Fibroblast of the aortic adventitia (primary cell): ENCODE results near the gene TIGD6. TPM values are rescaled to one million over a fixed set of nuclear protein-coding genes. Genes with fewer than 3 reads are reported as not detected.

Experiments
- DNase-seq: peaks from one replicate; pipeline ENCODE4 v3.0.0-alpha.2; 2010; ENCODE audit warnings: low read depth
- H3K4me3 ChIP-seq: 2 replicates; pipeline ENCODE4 v1.5.1; 2011; ENCODE audit warnings: low read depth, mild to moderate bottlenecking, control low read depth, low read length, moderate library complexity
- CTCF ChIP-seq: IDR thresholded peaks from 2 replicates; pipeline ENCODE4 v1.5.1; 2011; ENCODE audit warnings: mild to moderate bottlenecking, low read length, control low read depth, inconsistent platforms; ENCODE audit not compliant: insufficient read depth
- total RNA-seq: library from RNA; depleted of rRNA; stranded (reverse); fragments of >200 nt; gene quantifications from 2 replicates; pipeline ENCODE4 v1.2.3, GENCODE V29; 2012; ENCODE audit warnings: low replicate concordance

TIGD6 gene
- total RNA-seq, 1 donor, result 5.7 TPM

- no peak overlapping the region for H3K4me3 ChIP-seq
- no peak for TF ChIP-seq CTCF
- DNase-seq, result no peak
Measured at GRCh38 chr5:149963729-149964128, 36.7 kb downstream of the TIGD6 start.

- no peak for DNase-seq
- H3K4me3 ChIP-seq, result no peak overlapping the region
- TF ChIP-seq CTCF, result no peak
Measured at GRCh38 chr5:149962601-149963300, 37.7 kb downstream of the TIGD6 start.

GRCh38 chr5:149961957-149962409, 38.5 kb downstream of the TIGD6 start:
- H3K4me3 ChIP-seq, result no peak overlapping the region
- peak; percentile 67 for TF ChIP-seq CTCF
- DNase-seq, result peak; percentile 78

GRCh38 chr5:149961186-149961685, 39.2 kb downstream of the TIGD6 start:
- DNase-seq, result peak; percentile 9
- H3K4me3 ChIP-seq, result peak overlapping the region; percentile 78
- TF ChIP-seq CTCF, result no peak

GRCh38 chr5:149960272-149961185, 39.9 kb downstream of the TIGD6 start, which contains the start of gene SLC26A2:
TSS of gene SLC26A2 (plus strand) at chr5:149960758. CDS start at chr5:149977653, 16,895 bp downstream.
- TF ChIP-seq CTCF, result no peak
- H3K4me3 ChIP-seq, result peak within 1 kb of the TSS; percentile 78
- peak; percentile 97 for DNase-seq

- H3K4me3 ChIP-seq, result peak overlapping the region; percentile 52
- TF ChIP-seq CTCF, result peak; percentile 58
- DNase-seq, result peak; percentile 74
Measured at GRCh38 chr5:149959406-149960236, 40.8 kb downstream of the TIGD6 start.
